ENCODE data around the gene TMEM219. TPM values are rescaled to one million over a fixed set of nuclear protein-coding genes. Genes with fewer than 3 reads are reported as not detected.

TMEM219 gene
- total and polyA plus RNA-seq, 2 donors (not counting 3 experiments of a cell fraction or from before 2014, with no cell fraction given): 110 to 182 TPM

DNA sequence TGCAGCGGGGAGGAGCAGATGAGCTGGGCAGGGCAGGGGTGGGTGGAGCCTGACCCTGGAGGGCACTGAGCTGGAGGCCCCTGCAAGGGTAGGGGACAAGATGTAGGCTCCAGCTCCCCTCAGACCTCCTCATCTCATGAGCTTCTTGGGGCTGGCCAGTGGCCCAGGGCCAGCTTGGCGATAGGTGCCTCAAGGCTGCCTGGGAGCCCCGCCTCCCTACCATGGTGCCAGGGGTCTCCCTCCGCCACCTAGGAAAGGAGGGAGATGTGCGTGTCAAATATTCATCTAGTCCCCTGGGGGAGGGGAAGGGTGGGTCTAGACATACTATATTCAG is 29.7 kb downstream of the TMEM219 start:
- ChIA-PET POLR2A (no interaction called here), CTCF (interaction anchor here (0.6 to 1.9 kb wide), 2 partner anchors 40 to 116 kb away, joined by 3 to 6 read pairs; partner anchors contain the start of gene TLCD3B)
- Histone ChIP-seq H4K20me1 (replicated peaks; ENCODE audit: control insufficient read depth, extremely low read depth, insufficient read depth, low read length) (no peaks in the 10 kb centered on the region), H3K27me3 (ENCODE audit: control insufficient read depth in 2 of 2, insufficient read depth in 2 of 2, low read length in 2 of 2) (no peaks in the 10 kb centered on the region), H3K9me3 (replicated peaks; ENCODE audit: control insufficient read depth, insufficient read depth, low read length) (no peaks in the 10 kb centered on the region), H3K9me1 (replicated peaks; ENCODE audit: control insufficient read depth, extremely low read depth, insufficient read depth, low read length) (no peaks in the 10 kb centered on the region), H3K4me2 (ENCODE audit: insufficient read depth, low read length) (no peak overlapping the region), H3K9ac (replicated peaks; ENCODE audit: extremely low read depth, insufficient read depth, low read length) (no peak overlapping the region), H3K4me3 (replicated peaks in 1 of 3; ENCODE audit: insufficient read depth in 1 of 3, low read depth in 1 of 3, low read length in 3 of 3) (no peak overlapping the region), H2AFZ (ENCODE audit: low read depth, low read length) (no peak overlapping the region), H3K27ac (ENCODE audit: insufficient read depth, low read depth, low read length) (no peak overlapping the region), H3K4me1 (ENCODE audit: control insufficient read depth, extremely low read depth, insufficient read depth, low read length) (peaks cover 15% of the 10 kb centered on the region), H3K79me2 (ENCODE audit: control insufficient read depth, insufficient read depth, low read length) (peaks cover 3% of the 10 kb centered on the region), H3K36me3 (ENCODE audit: control insufficient read depth in 2 of 2, extremely low read depth in 1 of 2, insufficient read depth in 2 of 2, low read length in 2 of 2) (peaks cover 21 to 58% of the 10 kb centered on the region in 2 experiments)
- FAIRE-seq (no peak), DNase-seq (ENCODE audit: low read depth, low spot score) (no peak)
- no TSS peak for BruUV-seq (replicated peaks)
- TF ChIP-seq MYC (IDR thresholded peaks at IDR 0.05; ENCODE audit: low read depth, low read length): no peak
- TF ChIP-seq, protein P1, sequence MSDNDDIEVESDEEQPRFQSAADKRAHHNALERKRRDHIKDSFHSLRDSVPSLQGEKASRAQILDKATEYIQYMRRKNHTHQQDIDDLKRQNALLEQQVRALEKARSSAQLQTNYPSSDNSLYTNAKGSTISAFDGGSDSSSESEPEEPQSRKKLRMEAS (IDR thresholded peaks at IDR 0.05; ENCODE audit: insufficient read depth, insufficient read length): no peak
- TF ChIP-seq, protein P2, sequence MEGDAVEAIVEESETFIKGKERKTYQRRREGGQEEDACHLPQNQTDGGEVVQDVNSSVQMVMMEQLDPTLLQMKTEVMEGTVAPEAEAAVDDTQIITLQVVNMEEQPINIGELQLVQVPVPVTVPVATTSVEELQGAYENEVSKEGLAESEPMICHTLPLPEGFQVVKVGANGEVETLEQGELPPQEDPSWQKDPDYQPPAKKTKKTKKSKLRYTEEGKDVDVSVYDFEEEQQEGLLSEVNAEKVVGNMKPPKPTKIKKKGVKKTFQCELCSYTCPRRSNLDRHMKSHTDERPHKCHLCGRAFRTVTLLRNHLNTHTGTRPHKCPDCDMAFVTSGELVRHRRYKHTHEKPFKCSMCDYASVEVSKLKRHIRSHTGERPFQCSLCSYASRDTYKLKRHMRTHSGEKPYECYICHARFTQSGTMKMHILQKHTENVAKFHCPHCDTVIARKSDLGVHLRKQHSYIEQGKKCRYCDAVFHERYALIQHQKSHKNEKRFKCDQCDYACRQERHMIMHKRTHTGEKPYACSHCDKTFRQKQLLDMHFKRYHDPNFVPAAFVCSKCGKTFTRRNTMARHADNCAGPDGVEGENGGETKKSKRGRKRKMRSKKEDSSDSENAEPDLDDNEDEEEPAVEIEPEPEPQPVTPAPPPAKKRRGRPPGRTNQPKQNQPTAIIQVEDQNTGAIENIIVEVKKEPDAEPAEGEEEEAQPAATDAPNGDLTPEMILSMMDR (IDR thresholded peaks at IDR 0.05; ENCODE audit: extremely low read depth in 1 of 2, insufficient read depth in 1 of 2, low read depth in 1 of 2, low read length in 2 of 2): no peak
- dilution Hi-C loops (cut with MboI; ENCODE audit: extremely low pct_ligation_motif_present, low sequenced_read_pairs): loop anchor here (10.0 kb wide), 1 partner anchor 187 kb away; the partner anchor contains the start of gene MAZ
- intact Hi-C loops (cut with micrococcal nuclease): no loop called here

DNA sequence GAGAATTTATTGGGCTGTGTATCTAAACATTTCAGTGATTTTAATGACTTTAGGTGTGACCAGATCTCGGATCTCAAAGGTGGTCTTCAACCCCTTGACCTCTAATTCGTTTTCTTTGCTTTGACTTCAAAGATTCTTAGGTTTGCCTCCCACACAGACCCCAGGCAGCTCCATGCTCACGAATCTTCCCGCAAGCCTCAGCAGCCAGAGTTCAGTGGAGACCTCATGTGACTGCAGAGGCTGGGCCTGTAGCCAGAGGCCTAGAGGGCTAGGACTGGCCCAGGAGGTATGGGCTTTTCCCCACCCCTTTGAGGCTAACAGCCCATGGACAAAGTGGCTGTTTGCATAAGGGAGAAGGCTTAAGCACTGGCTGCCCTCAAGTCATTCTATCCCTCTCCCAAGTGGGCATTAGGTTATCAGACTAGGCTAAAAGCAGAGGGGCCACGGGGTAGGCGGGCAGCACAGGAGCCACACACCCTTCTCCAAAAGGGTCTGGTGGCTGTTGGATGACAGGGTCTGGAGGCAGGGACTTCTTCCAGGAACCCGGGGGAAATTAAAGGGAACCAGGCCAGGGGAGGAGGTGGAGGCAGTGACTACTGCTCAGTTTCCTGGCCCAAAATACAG is 30.6 kb downstream of the TMEM219 start:
- no TSS peak for BruUV-seq (replicated peaks)
- CTCF ChIA-PET: interaction anchor here (1.5 to 1.9 kb wide), 3 partner anchors 39 to 144 kb away, joined by 3 to 6 read pairs (median 5); partner anchors contain the start of gene TLCD3B
- POLR2A ChIA-PET: interaction anchor here (0.7 to 1.3 kb wide), 2 partner anchors 19 to 52 kb away, joined by 3 read pairs; partner anchors contain the start of gene TAOK2

More for the DNA sequence above, 30.6 kb downstream of the TMEM219 start:
- H3K9me3 ChIP-seq (replicated peaks; ENCODE audit: control insufficient read depth, insufficient read depth, low read length): no peaks in the 10 kb centered on the region
- no peak overlapping the region for H3K4me3 ChIP-seq (replicated peaks in 1 of 3; ENCODE audit: insufficient read depth in 1 of 3, low read depth in 1 of 3, low read length in 3 of 3)
- dilution Hi-C loops (cut with MboI; ENCODE audit: extremely low pct_ligation_motif_present, low sequenced_read_pairs): loop anchor here (10.0 kb wide), 1 partner anchor 188 kb away; the partner anchor contains the start of gene MAZ
- no peak overlapping the region for H2AFZ ChIP-seq (ENCODE audit: low read depth, low read length)
- peaks cover 22% of the 10 kb centered on the region for H3K4me1 ChIP-seq (ENCODE audit: control insufficient read depth, extremely low read depth, insufficient read depth, low read length)
- H3K9me1 ChIP-seq (replicated peaks; ENCODE audit: control insufficient read depth, extremely low read depth, insufficient read depth, low read length): no peaks in the 10 kb centered on the region
- TF ChIP-seq, protein P2 (IDR thresholded peaks at IDR 0.05; ENCODE audit: extremely low read depth in 1 of 2, insufficient read depth in 1 of 2, low read depth in 1 of 2, low read length in 2 of 2): no peak
- no peak for TF ChIP-seq MYC (IDR thresholded peaks at IDR 0.05; ENCODE audit: low read depth, low read length)
- no peak for TF ChIP-seq POLR2AphosphoS5 (IDR thresholded peaks at IDR 0.05; ENCODE audit: insufficient read depth, low read depth, low read length)
- no peak overlapping the region for H3K4me2 ChIP-seq (ENCODE audit: insufficient read depth, low read length)
- H3K79me2 ChIP-seq (ENCODE audit: control insufficient read depth, insufficient read depth, low read length): peaks cover 7% of the 10 kb centered on the region
- H3K27me3 ChIP-seq (ENCODE audit: control insufficient read depth in 2 of 2, insufficient read depth in 2 of 2, low read length in 2 of 2): no peaks in the 10 kb centered on the region
- H3K9ac ChIP-seq (replicated peaks; ENCODE audit: extremely low read depth, insufficient read depth, low read length): no peak overlapping the region
- intact Hi-C loops (cut with micrococcal nuclease): no loop called here
- H4K20me1 ChIP-seq (replicated peaks; ENCODE audit: control insufficient read depth, extremely low read depth, insufficient read depth, low read length): no peaks in the 10 kb centered on the region
- FAIRE-seq: no peak
- H3K27ac ChIP-seq (ENCODE audit: insufficient read depth, low read depth, low read length): no peak overlapping the region
- DNase-seq (ENCODE audit: low read depth, low spot score): no peak
- H3K36me3 ChIP-seq (ENCODE audit: control insufficient read depth in 2 of 2, extremely low read depth in 1 of 2, insufficient read depth in 2 of 2, low read length in 2 of 2): peaks cover 21 to 49% of the 10 kb centered on the region in 2 experiments
